ENCODE measurements around the gene TWIST2.

The TWIST2 gene

DNA sequence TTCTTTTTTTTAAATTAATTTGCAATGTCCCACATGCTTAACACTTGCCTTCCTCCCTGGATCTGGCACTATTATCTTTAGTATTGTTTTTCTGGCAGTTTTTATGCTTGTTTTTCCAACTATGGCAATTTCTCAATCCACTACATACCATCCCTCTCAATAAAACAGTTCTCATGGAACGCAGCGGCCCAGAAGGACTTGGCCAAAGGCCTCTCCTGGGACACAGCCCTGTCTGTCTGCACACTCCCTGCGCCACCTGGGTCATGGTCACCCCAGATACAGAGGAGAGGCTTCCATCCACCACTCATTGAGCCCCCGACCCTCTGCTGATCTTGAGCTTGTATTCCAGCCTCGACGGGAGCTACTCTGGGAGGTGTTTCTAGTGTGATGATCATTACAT, 91.2 kb downstream of the TWIST2 start:
- H3K27ac ChIP-seq (ENCODE audit: low read length) = no peak overlapping the region
- peaks cover 0 to 9% of the 10 kb centered on the region in 2 donors for H3K4me1 ChIP-seq (ENCODE audit: control insufficient read depth in 1 of 2, insufficient read depth in 2 of 2, low read length in 2 of 2)
- no peak overlapping the region for H3K4me3 ChIP-seq (ENCODE audit: low read depth in 1 of 2, low read length in 2 of 2)

DNA sequence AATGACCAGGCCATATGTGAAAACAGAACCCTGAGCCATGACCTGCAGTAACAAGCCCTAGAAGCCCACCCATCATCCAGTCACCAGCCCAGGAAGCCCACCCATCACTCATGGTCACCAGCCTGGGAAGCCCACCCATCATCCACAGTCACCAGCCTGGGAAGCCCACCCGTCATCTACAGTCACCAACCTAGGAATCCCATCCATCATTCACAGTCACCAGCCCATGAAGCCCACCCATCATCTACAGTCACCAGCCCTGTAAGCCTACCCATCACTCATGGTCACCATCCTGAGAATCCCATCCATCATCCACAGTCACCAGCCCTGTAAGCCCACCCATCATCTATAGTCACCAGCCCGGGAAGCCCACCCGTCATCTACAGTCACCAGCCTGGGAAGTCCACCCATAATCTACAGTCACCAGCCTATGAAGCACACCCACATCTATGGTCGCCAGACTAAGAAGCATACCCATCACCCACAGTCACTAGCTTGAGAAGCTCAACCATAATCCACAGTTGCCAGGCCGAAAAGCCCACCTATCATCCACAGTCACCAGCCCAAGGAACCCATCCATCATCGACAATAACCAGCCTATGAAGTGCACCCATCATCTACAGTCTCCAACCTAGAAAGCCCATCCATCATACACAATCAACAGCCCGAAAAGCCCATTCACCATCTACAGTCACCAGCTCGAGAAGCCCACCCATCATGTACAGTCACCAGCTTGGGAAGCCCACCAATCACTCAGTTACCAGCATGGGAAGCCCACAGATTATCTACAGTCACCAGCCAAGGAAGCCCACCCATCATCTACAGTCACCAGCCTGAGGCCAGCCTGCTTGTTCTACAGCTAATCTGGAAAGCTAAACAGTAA, 91.9 kb downstream of the TWIST2 start:
- no peak overlapping the region for H3K27ac ChIP-seq (ENCODE audit: low read length)

More for the DNA sequence above, 91.2 kb downstream of the TWIST2 start:
- peaks cover 0 to 9% of the 10 kb centered on the region in 2 donors for H3K9me3 ChIP-seq (ENCODE audit: control insufficient read depth in 1 of 2, low read length in 2 of 2)
- H3K36me3 ChIP-seq (ENCODE audit: control insufficient read depth in 1 of 2, insufficient read depth in 2 of 2, low read length in 2 of 2) = no peaks in the 10 kb centered on the region
- no peaks in the 10 kb centered on the region for H3K27me3 ChIP-seq (ENCODE audit: low read depth, low read length)

DNA sequence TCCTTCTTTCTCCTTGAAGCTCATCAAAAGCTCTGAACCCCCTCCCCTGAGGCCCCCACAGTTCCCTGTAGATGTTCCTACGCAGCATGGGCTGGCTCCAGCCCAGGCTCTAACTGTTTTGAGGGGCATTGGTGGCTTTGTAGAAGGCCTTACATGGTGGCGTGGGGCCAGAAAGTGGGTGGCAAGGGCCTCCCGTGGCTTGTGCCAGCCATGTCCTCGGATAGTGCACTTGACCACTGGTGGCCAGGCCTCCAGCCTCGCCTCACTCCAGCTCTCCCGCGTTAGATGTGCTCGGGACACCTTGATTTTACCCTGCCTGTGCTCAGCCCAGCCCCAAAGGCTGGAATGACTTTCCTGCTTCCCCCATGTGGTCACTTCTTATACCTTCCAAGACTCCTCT, 92.9 kb downstream of the TWIST2 start:
- Histone ChIP-seq H3K4me1 (ENCODE audit: control insufficient read depth in 1 of 2, insufficient read depth in 2 of 2, low read length in 2 of 2) (peaks cover 0 to 9% of the 10 kb centered on the region in 2 donors), H3K9me3 (ENCODE audit: control insufficient read depth in 1 of 2, low read length in 2 of 2) (no peaks in the 10 kb centered on the region), H3K4me3 (ENCODE audit: low read depth in 1 of 2, low read length in 2 of 2) (no peak overlapping the region), H3K27me3 (ENCODE audit: low read depth, low read length) (no peaks in the 10 kb centered on the region), H3K27ac (ENCODE audit: low read length) (no peak overlapping the region), H3K36me3 (ENCODE audit: control insufficient read depth in 1 of 2, insufficient read depth in 2 of 2, low read length in 2 of 2) (no peaks in the 10 kb centered on the region)

More for the DNA sequence above, 91.9 kb downstream of the TWIST2 start:
- peaks cover 0 to 3% of the 10 kb centered on the region in 2 donors for H3K9me3 ChIP-seq (ENCODE audit: control insufficient read depth in 1 of 2, low read length in 2 of 2)
- H3K4me3 ChIP-seq (ENCODE audit: low read depth in 1 of 2, low read length in 2 of 2) = no peak overlapping the region
- peaks cover 0 to 9% of the 10 kb centered on the region in 2 donors for H3K4me1 ChIP-seq (ENCODE audit: control insufficient read depth in 1 of 2, insufficient read depth in 2 of 2, low read length in 2 of 2)
- H3K27me3 ChIP-seq (ENCODE audit: low read depth, low read length) = no peaks in the 10 kb centered on the region
- no peaks in the 10 kb centered on the region for H3K36me3 ChIP-seq (ENCODE audit: control insufficient read depth in 1 of 2, insufficient read depth in 2 of 2, low read length in 2 of 2)

DNA sequence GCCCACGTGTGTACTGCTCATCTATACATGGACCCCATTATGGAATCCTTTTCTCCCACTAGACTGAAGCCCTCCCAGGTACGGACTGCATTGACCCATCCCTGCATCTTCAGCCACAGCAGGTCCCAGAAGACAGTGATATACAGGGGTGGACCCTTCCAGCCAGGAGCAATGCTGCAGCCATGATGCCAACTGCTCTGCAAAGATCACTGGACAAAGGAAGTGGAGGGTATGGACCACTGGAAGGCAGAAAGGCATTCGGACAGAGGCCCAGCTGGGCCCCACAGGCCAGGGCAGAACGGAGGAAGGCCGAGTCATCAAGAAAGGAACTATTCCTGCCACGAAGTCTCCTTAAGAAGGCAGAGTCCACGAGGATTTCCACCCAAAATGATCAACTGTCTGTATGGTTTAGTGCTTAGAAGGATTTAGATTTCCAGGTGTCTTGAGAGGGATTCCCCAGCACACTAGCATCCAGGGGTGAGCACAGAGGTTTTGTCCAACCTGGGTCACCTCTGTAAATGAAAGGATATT, 93.4 kb downstream of the TWIST2 start:
- Histone ChIP-seq H3K27ac (ENCODE audit: low read length) (no peak overlapping the region), H3K4me1 (ENCODE audit: control insufficient read depth in 1 of 2, insufficient read depth in 2 of 2, low read length in 2 of 2) (peaks cover 0 to 9% of the 10 kb centered on the region in 2 donors), H3K9me3 (ENCODE audit: control insufficient read depth in 1 of 2, low read length in 2 of 2) (no peaks in the 10 kb centered on the region), H3K27me3 (ENCODE audit: low read depth, low read length) (no peaks in the 10 kb centered on the region), H3K36me3 (ENCODE audit: control insufficient read depth in 1 of 2, insufficient read depth in 2 of 2, low read length in 2 of 2) (no peaks in the 10 kb centered on the region), H3K4me3 (ENCODE audit: low read depth in 1 of 2, low read length in 2 of 2) (no peak overlapping the region)

- Histone ChIP-seq H3K27ac (ENCODE audit: low read length) (no peak overlapping the region), H3K9me3 (ENCODE audit: control insufficient read depth in 1 of 2, low read length in 2 of 2) (no peaks in the 10 kb centered on the region), H3K27me3 (ENCODE audit: low read depth, low read length) (no peaks in the 10 kb centered on the region), H3K36me3 (ENCODE audit: control insufficient read depth in 1 of 2, insufficient read depth in 2 of 2, low read length in 2 of 2) (no peaks in the 10 kb centered on the region), H3K4me3 (ENCODE audit: low read depth in 1 of 2, low read length in 2 of 2) (no peak overlapping the region), H3K4me1 (ENCODE audit: control insufficient read depth in 1 of 2, insufficient read depth in 2 of 2, low read length in 2 of 2) (peaks cover 0 to 9% of the 10 kb centered on the region in 2 donors)
These were observed 94.3 kb downstream of the TWIST2 start for GRCh38 chr2:238942080-238942725.

- Histone ChIP-seq H3K27ac (ENCODE audit: low read length) (no peak overlapping the region), H3K9me3 (ENCODE audit: control insufficient read depth in 1 of 2, low read length in 2 of 2) (no peaks in the 10 kb centered on the region), H3K4me1 (ENCODE audit: control insufficient read depth in 1 of 2, insufficient read depth in 2 of 2, low read length in 2 of 2) (peaks cover 0 to 9% of the 10 kb centered on the region in 2 donors), H3K27me3 (ENCODE audit: low read depth, low read length) (no peaks in the 10 kb centered on the region), H3K36me3 (ENCODE audit: control insufficient read depth in 1 of 2, insufficient read depth in 2 of 2, low read length in 2 of 2) (no peaks in the 10 kb centered on the region), H3K4me3 (ENCODE audit: low read depth in 1 of 2, low read length in 2 of 2) (no peak overlapping the region)
These were observed 94.9 kb downstream of the TWIST2 start for GRCh38 chr2:238942726-238943300.

DNA sequence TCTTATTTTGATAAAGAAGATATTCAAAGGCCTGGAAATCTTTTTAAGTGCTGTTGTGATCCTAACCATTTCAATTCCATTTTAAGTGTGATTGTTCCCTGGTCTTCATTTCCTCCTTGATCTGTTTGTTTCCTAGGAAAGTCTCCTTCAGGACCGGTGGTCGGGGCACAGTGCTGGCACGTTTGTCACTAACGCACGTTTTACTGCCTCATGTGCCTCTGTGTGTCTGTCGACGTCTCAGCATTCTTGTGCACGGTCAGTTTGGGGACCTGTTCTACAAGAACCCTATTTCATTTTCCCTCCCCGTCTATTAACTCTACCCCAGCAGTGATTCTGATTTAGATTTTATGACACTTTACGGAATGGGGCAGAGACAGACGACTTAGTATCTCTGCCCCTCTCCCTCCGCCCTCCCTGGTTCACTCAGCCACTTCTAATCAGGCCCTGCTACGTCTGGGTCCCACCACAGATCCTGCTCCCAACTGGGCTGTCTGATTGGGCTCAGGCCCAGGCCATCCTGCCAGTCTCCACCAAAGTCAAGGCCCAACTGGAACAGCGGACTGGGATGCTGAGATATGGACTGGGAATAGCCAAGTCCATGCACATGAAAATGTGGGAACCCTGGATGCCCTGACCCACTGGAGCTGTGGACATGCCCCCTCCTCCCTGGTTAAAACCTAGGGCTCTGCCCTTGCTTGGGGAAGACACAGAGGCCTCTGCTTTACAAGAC, 95.6 kb downstream of the TWIST2 start:
- no peaks in the 10 kb centered on the region for H3K36me3 ChIP-seq (ENCODE audit: control insufficient read depth in 1 of 2, insufficient read depth in 2 of 2, low read length in 2 of 2)
- no peak overlapping the region for H3K27ac ChIP-seq (ENCODE audit: low read length)
- no peak overlapping the region for H3K4me3 ChIP-seq (ENCODE audit: low read depth in 1 of 2, low read length in 2 of 2)
- peaks cover 0 to 9% of the 10 kb centered on the region in 2 donors for H3K4me1 ChIP-seq (ENCODE audit: control insufficient read depth in 1 of 2, insufficient read depth in 2 of 2, low read length in 2 of 2)
- no peaks in the 10 kb centered on the region for H3K9me3 ChIP-seq (ENCODE audit: control insufficient read depth in 1 of 2, low read length in 2 of 2)
- no peaks in the 10 kb centered on the region for H3K27me3 ChIP-seq (ENCODE audit: low read depth, low read length)

DNA sequence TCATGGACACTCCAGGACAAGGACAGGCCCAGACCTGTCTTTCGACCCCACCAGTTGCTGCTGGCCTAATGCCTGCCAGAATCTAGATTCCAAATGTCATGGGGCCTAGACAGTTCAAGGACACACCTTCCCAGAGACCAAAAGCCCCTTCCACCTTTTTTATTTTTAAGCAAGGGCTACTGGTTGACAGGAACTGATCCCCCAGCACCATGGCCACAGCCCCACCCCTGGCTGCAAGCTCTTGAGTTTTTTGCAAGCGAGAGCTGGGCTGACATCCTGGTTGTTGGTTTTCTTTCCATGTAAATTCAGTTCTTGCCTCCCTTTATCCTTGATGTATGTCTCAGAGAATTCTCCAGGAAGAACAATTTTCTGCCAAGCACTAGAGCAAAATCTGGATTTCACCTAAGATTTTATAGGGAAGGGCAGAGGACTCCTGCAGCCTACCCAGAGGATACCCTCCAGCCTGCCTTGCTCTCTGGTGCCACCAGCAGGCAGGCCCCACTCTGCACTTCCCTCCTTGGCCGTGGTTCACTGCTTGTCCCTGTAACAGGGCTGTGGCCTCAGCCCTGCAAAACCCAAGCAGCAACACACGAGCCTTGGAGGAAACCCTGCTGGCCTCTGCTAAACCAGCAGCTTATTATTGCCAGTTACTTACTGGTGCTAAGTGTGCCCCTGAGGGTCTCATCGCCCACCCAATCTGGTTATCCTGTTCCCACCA, 97.7 kb downstream of the TWIST2 start:
- Histone ChIP-seq H3K27ac (ENCODE audit: low read length) (no peak overlapping the region), H3K4me3 (ENCODE audit: low read depth in 1 of 2, low read length in 2 of 2) (no peak overlapping the region), H3K27me3 (ENCODE audit: low read depth, low read length) (no peaks in the 10 kb centered on the region), H3K4me1 (ENCODE audit: control insufficient read depth in 1 of 2, insufficient read depth in 2 of 2, low read length in 2 of 2) (no peaks in the 10 kb centered on the region), H3K36me3 (ENCODE audit: control insufficient read depth in 1 of 2, insufficient read depth in 2 of 2, low read length in 2 of 2) (no peaks in the 10 kb centered on the region), H3K9me3 (ENCODE audit: control insufficient read depth in 1 of 2, low read length in 2 of 2) (no peaks in the 10 kb centered on the region)

DNA sequence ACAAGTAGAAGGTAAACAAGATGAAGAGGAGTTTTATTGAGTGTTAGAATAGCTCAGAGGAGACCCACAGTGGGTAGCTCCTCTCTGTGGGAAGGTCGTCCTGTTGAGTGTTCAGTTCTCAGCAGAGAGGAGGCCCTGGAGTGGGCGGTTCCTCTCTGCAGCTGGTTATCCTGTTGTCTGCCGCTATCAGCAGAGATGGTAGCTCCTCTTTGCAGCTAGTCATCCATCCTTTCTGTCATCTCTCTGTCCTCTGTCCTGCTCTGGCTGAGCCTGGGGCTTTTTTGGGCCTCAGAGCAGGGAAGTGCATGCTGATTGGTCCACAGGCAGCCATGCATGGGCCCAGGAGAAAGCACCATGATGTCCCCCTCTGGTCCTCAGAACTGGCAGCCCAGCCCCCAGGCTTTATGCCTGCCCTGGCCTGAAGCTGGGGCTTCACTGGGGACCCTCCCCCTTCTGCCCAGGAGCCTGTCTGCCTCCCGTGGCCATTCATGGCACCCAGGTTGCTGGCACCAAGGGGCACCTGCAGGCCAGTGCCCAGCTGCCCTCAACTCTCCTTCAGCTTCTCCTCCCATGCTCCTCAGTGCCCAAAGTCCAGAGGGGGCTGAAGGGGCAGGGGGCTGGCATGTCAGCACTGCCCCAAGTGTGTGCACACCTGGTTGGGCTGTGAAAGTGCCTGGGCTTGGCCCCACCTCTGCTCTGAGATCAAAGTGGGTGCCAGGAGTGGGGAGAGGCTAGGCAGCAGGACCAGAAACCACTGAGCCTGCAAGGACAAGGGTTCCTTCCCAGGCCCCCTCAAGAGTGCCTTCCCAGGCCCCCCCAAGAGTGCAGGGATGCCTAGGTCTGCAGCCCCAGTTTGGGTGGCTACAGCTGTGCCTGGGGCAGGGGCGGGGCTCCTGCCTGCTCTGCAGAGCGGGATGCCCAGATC, 98.7 kb downstream of the TWIST2 start:
- H3K27me3 ChIP-seq (ENCODE audit: low read depth, low read length) = no peaks in the 10 kb centered on the region
- H3K27ac ChIP-seq (ENCODE audit: low read length) = no peak overlapping the region
- H3K4me3 ChIP-seq (ENCODE audit: low read depth in 1 of 2, low read length in 2 of 2) = no peak overlapping the region

More for the DNA sequence above, 98.7 kb downstream of the TWIST2 start:
- no peaks in the 10 kb centered on the region for H3K9me3 ChIP-seq (ENCODE audit: control insufficient read depth in 1 of 2, low read length in 2 of 2)
- no peaks in the 10 kb centered on the region for H3K36me3 ChIP-seq (ENCODE audit: control insufficient read depth in 1 of 2, insufficient read depth in 2 of 2, low read length in 2 of 2)
- H3K4me1 ChIP-seq (ENCODE audit: control insufficient read depth in 1 of 2, insufficient read depth in 2 of 2, low read length in 2 of 2) = no peaks in the 10 kb centered on the region
